GM11168 (cell line): Measurements from ENCODE around the gene ZMYM1.
"Not testable (repeated sequence)": the region's sequence is repeated elsewhere in the genome, so short reads cannot be mapped to it uniquely, and the experiment has no call there.

Experiments used
- in situ Hi-C: fragments of 300-500 bp; cut with MboI; formaldehyde crosslinking; loops from one replicate; pipeline ENCODE4 v1.12.0; 2022; ENCODE audit warnings: low sequenced_read_pairs; ENCODE audit not compliant: unreplicated experiment

Gene ZMYM1

GRCh38 chr1:35073265-35073811, 5.8 kb upstream of the ZMYM1 start:
- in situ Hi-C loops = no loop called here

GRCh38 chr1:35076426-35076825, 2.8 kb upstream of the ZMYM1 start:
- in situ Hi-C loops = not testable (repeated sequence)

- in situ Hi-C loops = no loop called here
Observed at GRCh38 chr1:35080171-35080854, 1.1 kb downstream of the ZMYM1 start.

- in situ Hi-C loops = no loop called here
Observed at GRCh38 chr1:35085421-35085820, 6.2 kb downstream of the ZMYM1 start.

- in situ Hi-C loops = no loop called here
Observed at GRCh38 chr1:35097224-35097623, 18.0 kb downstream of the ZMYM1 start.

GRCh38 chr1:35111106-35111505, 31.9 kb downstream of the ZMYM1 start:
- in situ Hi-C loops = no loop called here

- in situ Hi-C loops = no loop called here
Observed at GRCh38 chr1:35112668-35113067, 33.5 kb downstream of the ZMYM1 start.

GRCh38 chr1:35115459-35116383, 36.5 kb downstream of the ZMYM1 start:
- in situ Hi-C loops = no loop called here

- in situ Hi-C loops = no loop called here
Observed at GRCh38 chr1:35120458-35121133, 41.4 kb downstream of the ZMYM1 start.

GRCh38 chr1:35122311-35122710, 43.1 kb downstream of the ZMYM1 start:
- in situ Hi-C loops = no loop called here

GRCh38 chr1:35126546-35126945, 47.4 kb downstream of the ZMYM1 start:
- in situ Hi-C loops = no loop called here

GRCh38 chr1:35129080-35129479, 49.9 kb downstream of the ZMYM1 start:
- in situ Hi-C loops = no loop called here

- in situ Hi-C loops = loop anchor here (5.0 kb wide), 1 partner anchor 44 kb away; no protein-coding TSS in a partner anchor
Observed at GRCh38 chr1:35136780-35137179, 57.6 kb downstream of the ZMYM1 start.

GRCh38 chr1:35137590-35137989, 58.4 kb downstream of the ZMYM1 start:
- in situ Hi-C loops = loop anchor here (5.0 kb wide), 1 partner anchor 45 kb away; no protein-coding TSS in a partner anchor

- in situ Hi-C loops = not testable (repeated sequence)
Observed at GRCh38 chr1:35142294-35142693, 63.1 kb downstream of the ZMYM1 start.

- in situ Hi-C loops = not testable (repeated sequence)
Observed at GRCh38 chr1:35142728-35143127, 63.5 kb downstream of the ZMYM1 start.

- in situ Hi-C loops = no loop called here
Observed at GRCh38 chr1:35143737-35144508, 64.7 kb downstream of the ZMYM1 start.

GRCh38 chr1:35145892-35146549, 66.8 kb downstream of the ZMYM1 start:
- in situ Hi-C loops = not testable (repeated sequence)

GRCh38 chr1:35151220-35151619, 72.0 kb downstream of the ZMYM1 start:
- in situ Hi-C loops = no loop called here
